PC-9 (cell line): ENCODE results near the gene PUM2. TPM values are rescaled to one million over a fixed set of nuclear protein-coding genes. Genes with fewer than 3 reads are reported as not detected.

Source experiments
- BruUV-seq: library from RNA; stranded (reverse); fragments of 400-500 nt; replicated peaks from 2 replicates; lab custom pipeline; 2021; lab: Mats Ljungman, UMichigan
- CTCF ChIA-PET: fragments of 300-600 bp; sonication (Branson Sonifier 250); formaldehyde crosslinking; loops from one replicate; lab custom pipeline; 2022; ENCODE audit warnings: antibody characterized with exemption; lab: Charles Lee
- POLR2A ChIA-PET: fragments of 300-600 bp; sonication (Branson Sonifier 250); formaldehyde crosslinking; loops from one replicate; lab custom pipeline; 2022; ENCODE audit warnings: antibody characterized with exemption; ENCODE audit not compliant: unreplicated experiment; lab: Charles Lee
- DNase-seq, 2 experiments: peaks; one replicate each; pipeline versions ENCODE4 v3.0.0 to v3.0.0-alpha.2; 2015 to 2022; ENCODE audit warnings: mixed read lengths in 1 of 2
- H2AFZ ChIP-seq: fragments of 200-600 bp; sonication (generic); 2 replicates; pipeline ENCODE4 v1.8.1; 2017; ENCODE audit warnings: antibody characterized with exemption
- H3F3A ChIP-seq: fragments of 200-600 bp; sonication (generic); 2 replicates; pipeline ENCODE4 v1.8.1; 2017; ENCODE audit warnings: antibody characterized with exemption, mild to moderate bottlenecking, low read depth; ENCODE audit not compliant: insufficient read depth
- H3K27ac ChIP-seq: fragments of 200-600 bp; sonication (generic); 2 replicates; pipeline ENCODE4 v1.6.1; 2016; ENCODE audit warnings: mixed run types
- H3K27me3 ChIP-seq: fragments of 200-600 bp; sonication (generic); 2 replicates; pipeline ENCODE4 v1.6.1; 2016; ENCODE audit warnings: low read depth, mixed run types; ENCODE audit not compliant: insufficient read depth
- H3K36me3 ChIP-seq: fragments of 200-600 bp; sonication (generic); 2 replicates; pipeline ENCODE4 v1.6.1; 2016; ENCODE audit warnings: low read depth, mixed run types
- H3K4me1 ChIP-seq: fragments of 200-600 bp; sonication (generic); replicated peaks from 2 replicates; pipeline ENCODE4 v1.6.1; 2016; ENCODE audit warnings: mixed run types; ENCODE audit not compliant: insufficient read depth
- H3K4me2 ChIP-seq: fragments of 200-600 bp; sonication (generic); 2 replicates; pipeline ENCODE4 v1.6.1; 2017; ENCODE audit warnings: mixed run types
- H3K4me3 ChIP-seq: fragments of 200-600 bp; sonication (generic); 2 replicates; pipeline ENCODE4 v1.6.1; 2016; ENCODE audit warnings: mixed run types
- H3K79me2 ChIP-seq: fragments of 200-600 bp; sonication (generic); 2 replicates; pipeline ENCODE4 v1.6.1; 2017; ENCODE audit warnings: low read depth, mixed run types
- H3K9me2 ChIP-seq: fragments of 200-600 bp; sonication (generic); 2 replicates; pipeline ENCODE4 v1.8.1; 2017; ENCODE audit warnings: mild to moderate bottlenecking; ENCODE audit not compliant: insufficient read depth
- H3K9me3 ChIP-seq: fragments of 200-600 bp; sonication (generic); 2 replicates; pipeline ENCODE4 v1.8.1; 2016; ENCODE audit warnings: low read depth; ENCODE audit not compliant: insufficient read depth
- H4K20me1 ChIP-seq: fragments of 200-600 bp; sonication (generic); 2 replicates; pipeline ENCODE4 v1.8.1; 2017; ENCODE audit not compliant: insufficient read depth
- CTCF ChIP-seq: fragments of 200-600 bp; sonication (generic); conservative IDR thresholded peaks from 2 replicates; pipeline ENCODE4 v1.6.1; 2017; ENCODE audit warnings: mixed run types, antibody characterized with exemption, mild to moderate bottlenecking, moderate library complexity
- EZH2 ChIP-seq: fragments of 200-600 bp; sonication (generic); IDR thresholded peaks from 2 replicates; pipeline ENCODE4 v1.8.0; 2017; ENCODE audit warnings: antibody characterized with exemption, low read depth
- intact Hi-C: fragments of 100-400 bp; cut with micrococcal nuclease; formaldehyde crosslinking; loops from one replicate; pipeline ENCODE4 v1.10.0; 2022; ENCODE audit not compliant: unreplicated experiment
- total RNA-seq: library from RNA; stranded (reverse); gene quantifications from 2 replicates; pipeline ENCODE4 v1.2.3, GENCODE V29; 2021

Gene PUM2
- total RNA-seq, 1 experiment from 2014 or later = 99.3 TPM

DNA sequence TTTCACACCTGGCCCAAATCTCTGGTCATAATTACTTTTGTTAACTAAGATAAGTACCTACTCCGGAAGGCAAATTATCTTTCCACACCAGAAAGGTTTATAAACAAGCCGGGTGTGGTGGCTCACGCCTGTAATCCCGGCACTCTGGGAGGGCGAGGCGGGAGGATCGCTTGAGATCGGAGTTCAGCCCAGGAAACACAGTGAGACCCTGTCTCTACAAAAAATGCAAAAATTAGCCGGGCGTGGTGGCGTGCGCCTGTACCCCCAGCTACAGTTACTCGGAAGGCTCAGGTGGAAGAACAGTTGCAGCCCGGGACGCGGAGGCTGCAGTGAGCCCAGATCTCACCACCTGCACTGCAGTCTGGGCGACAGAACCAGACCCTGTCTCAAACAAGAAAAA lies 2.1 kb downstream of the PUM2 start:
- Histone ChIP-seq H3K27ac (no peak overlapping the region), H3F3A (peaks cover 22% of the 10 kb centered on the region), H2AFZ (no peak overlapping the region), H3K36me3 (peaks cover 14% of the 10 kb centered on the region), H3K9me2 (no peaks in the 10 kb centered on the region), H3K9me3 (no peaks in the 10 kb centered on the region), H3K4me1 (peaks cover 39% of the 10 kb centered on the region), H3K79me2 (peaks cover 70% of the 10 kb centered on the region), H4K20me1 (peaks cover 63% of the 10 kb centered on the region), H3K4me2 (peak overlapping the region; percentile 92), H3K4me3 (peak overlapping the region; percentile 81), H3K27me3 (no peaks in the 10 kb centered on the region)
- TSS peak; percentile 26 for BruUV-seq
- ChIA-PET POLR2A (no interaction called here), CTCF (no interaction called here)
- peak in 1 of 2 experiments; percentile 6 for DNase-seq
- intact Hi-C loops = no loop called here
- TF ChIP-seq CTCF = no peak
- TF ChIP-seq EZH2 = no peak

GRCh38 chr2:20346565-20347381 lies 3.9 kb downstream of the PUM2 start:
- POLR2A ChIA-PET = no interaction called here
- Histone ChIP-seq H3K4me3 (no peak overlapping the region), H3K36me3 (peaks cover 19% of the 10 kb centered on the region), H3K27me3 (no peaks in the 10 kb centered on the region), H3K9me3 (no peaks in the 10 kb centered on the region), H3F3A (peaks cover 15% of the 10 kb centered on the region), H3K4me1 (peaks cover 24% of the 10 kb centered on the region), H4K20me1 (peaks cover 81% of the 10 kb centered on the region), H2AFZ (no peak overlapping the region), H3K27ac (no peak overlapping the region), H3K4me2 (peak overlapping the region; percentile 38), H3K79me2 (peaks cover 87% of the 10 kb centered on the region), H3K9me2 (no peaks in the 10 kb centered on the region)
- BruUV-seq = TSS peak; percentile 1
- CTCF ChIA-PET = no interaction called here
- TF ChIP-seq CTCF (no peak), EZH2 (no peak)
- intact Hi-C loops = no loop called here
- no peak for DNase-seq

DNA sequence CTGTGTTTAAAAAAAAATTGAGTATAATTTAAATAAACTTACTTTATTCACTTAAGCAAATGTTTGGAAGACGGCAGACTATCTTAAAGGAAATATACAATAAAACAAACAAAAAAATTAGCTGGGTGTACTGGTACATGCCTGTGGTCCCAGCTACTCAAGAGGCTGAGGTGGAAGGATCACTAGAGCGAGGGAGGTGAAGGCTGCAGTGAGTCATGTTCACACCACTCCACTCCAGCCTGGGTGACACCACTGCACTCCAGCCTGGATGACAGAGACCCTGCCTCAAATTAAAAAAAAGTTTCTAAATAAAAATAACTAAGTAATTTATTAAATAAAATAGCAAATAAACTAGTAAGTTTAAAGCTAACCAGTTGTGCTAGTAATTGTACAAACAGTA lies 7.5 kb downstream of the PUM2 start:
- POLR2A ChIA-PET = no interaction called here
- BruUV-seq = no TSS peak
- Histone ChIP-seq H3K4me3 (no peak overlapping the region), H3K4me2 (no peak overlapping the region), H4K20me1 (peaks cover 98% of the 10 kb centered on the region), H3K9me2 (no peaks in the 10 kb centered on the region), H3F3A (peaks cover 34% of the 10 kb centered on the region), H3K4me1 (peaks cover 10% of the 10 kb centered on the region), H3K79me2 (peaks cover 100% of the 10 kb centered on the region), H2AFZ (no peak overlapping the region), H3K9me3 (no peaks in the 10 kb centered on the region), H3K27ac (no peak overlapping the region), H3K36me3 (peaks cover 23% of the 10 kb centered on the region), H3K27me3 (no peaks in the 10 kb centered on the region)
- TF ChIP-seq EZH2 = no peak
- no peak for TF ChIP-seq CTCF
- no peak for DNase-seq
- CTCF ChIA-PET = interaction anchor here (0.6 kb wide), 1 partner anchor 111 kb away, joined by 6 read pairs; no protein-coding TSS in a partner anchor
- intact Hi-C loops = no loop called here
